CD8-positive, alpha-beta memory T cell (primary cell): ENCODE measurements around the gene KHSRP. TPM values are rescaled to one million over a fixed set of nuclear protein-coding genes. Genes with fewer than 3 reads are reported as not detected.
A peak's percentile ranks its signal among the peaks of the same experiment; 100 is the strongest.

Experiments used
- CTCF ChIA-PET: fragments of 350-600 bp; sonication (Branson Sonifier 250); formaldehyde crosslinking; loops from one replicate; lab custom pipeline; 2021; ENCODE audit warnings: antibody characterized with exemption; lab: Charles Lee
- POLR2A ChIA-PET: fragments of 350-600 bp; sonication (Branson Sonifier 250); formaldehyde crosslinking; loops from one replicate; lab custom pipeline; 2021; ENCODE audit warnings: antibody characterized with exemption; lab: Charles Lee
- DNase-seq, 5 donors: peaks; one replicate each; pipeline versions ENCODE4 v3.0.0 to v3.0.0-alpha.2; 2020 to 2022; ENCODE audit warnings: mixed read lengths in 1 of 5
- H3K27ac ChIP-seq: one replicate; pipeline ENCODE4 v1.7.0; 2013; ENCODE audit warnings: low read depth, mild to moderate bottlenecking, low read length, moderate library complexity
- H3K27me3 ChIP-seq: 2 replicates; pipeline ENCODE4 v1.7.0; 2013; ENCODE audit warnings: low read length, mild to moderate bottlenecking; ENCODE audit not compliant: insufficient read depth, poor library complexity, severe bottlenecking
- H3K36me3 ChIP-seq: 2 replicates; pipeline ENCODE4 v1.7.0; 2013; ENCODE audit warnings: mild to moderate bottlenecking, low read length, moderate library complexity; ENCODE audit not compliant: insufficient read depth
- H3K4me1 ChIP-seq: 2 replicates; pipeline ENCODE4 v1.7.0; 2013; ENCODE audit warnings: mild to moderate bottlenecking, low read length, moderate library complexity; ENCODE audit not compliant: insufficient read depth
- H3K4me3 ChIP-seq: 2 replicates; pipeline ENCODE4 v1.7.0; 2013; ENCODE audit warnings: mild to moderate bottlenecking, low read length
- H3K9me3 ChIP-seq: 2 replicates; pipeline ENCODE4 v1.7.0; 2013; ENCODE audit warnings: mild to moderate bottlenecking, low read length
- H3K27ac Mint-ChIP-seq, 8 donors: one replicate each; pipeline ENCODE4 v1.8.0; 2020 to 2021; ENCODE audit warnings: mixed read lengths in 8 of 8, mild to moderate bottlenecking in 6 of 8, inconsistent platforms in 3 of 8, moderate library complexity in 3 of 8
- H3K27me3 Mint-ChIP-seq, 2 donors: one replicate each; pipeline ENCODE4 v1.8.0; 2020 to 2021; ENCODE audit warnings: mixed read lengths in 2 of 2, mild to moderate bottlenecking in 1 of 2, moderate library complexity in 1 of 2
- H3K36me3 Mint-ChIP-seq, 3 donors: one replicate each; pipeline ENCODE4 v1.8.0; 2020 to 2021; ENCODE audit warnings: mixed read lengths in 3 of 3, inconsistent platforms in 1 of 3, mild to moderate bottlenecking in 1 of 3
- H3K4me1 Mint-ChIP-seq, 3 donors: one replicate each; pipeline ENCODE4 v1.8.0; 2020 to 2021; ENCODE audit warnings: mixed read lengths in 3 of 3, inconsistent platforms in 1 of 3, mild to moderate bottlenecking in 1 of 3
- H3K4me3 Mint-ChIP-seq, 7 donors: one replicate each; pipeline ENCODE4 v1.8.0; 2020 to 2021; ENCODE audit warnings: mixed read lengths in 7 of 7, mild to moderate bottlenecking in 6 of 7, moderate library complexity in 4 of 7, inconsistent platforms in 2 of 7
- H3K9me3 Mint-ChIP-seq, 5 donors: one replicate each; pipeline ENCODE4 v1.8.0; 2020 to 2022; ENCODE audit warnings: mixed read lengths in 5 of 5, mild to moderate bottlenecking in 3 of 5, moderate library complexity in 2 of 5, inconsistent platforms in 1 of 5
- polyA plus RNA-seq: library from polyadenylated mRNA; unstranded; fragments of 300-500 nt; fragmentation: Illumina TruSeq; gene quantifications from one replicate; pipeline ENCODE4 v1.2.3, GENCODE V29; 2021
- total RNA-seq, 2 experiments: library from RNA; stranded (reverse); gene quantifications; one replicate each; pipeline ENCODE4 v1.2.3, GENCODE V29; 2021

The KHSRP gene
- total and polyA plus RNA-seq, 3 experiments from 2014 or later: 22.0 to 459 (median 456) TPM

- peaks cover 18% of the 10 kb centered on the region for H3K36me3 ChIP-seq
- peaks cover 3 to 7% (median 4%) of the 10 kb centered on the region in 3 donors for H3K4me1 Mint-ChIP-seq
- H3K27ac ChIP-seq: no peak overlapping the region
- no peaks in the 10 kb centered on the region for H3K27me3 ChIP-seq
- H3K4me1 ChIP-seq: peaks cover 7% of the 10 kb centered on the region
- no peaks in the 10 kb centered on the region for H3K27me3 Mint-ChIP-seq
- H3K27ac Mint-ChIP-seq: no peak overlapping the region
- no peak for DNase-seq
- H3K4me3 ChIP-seq: no peak overlapping the region
- H3K9me3 ChIP-seq: no peaks in the 10 kb centered on the region
- H3K4me3 Mint-ChIP-seq: no peak overlapping the region
- peaks cover 4 to 44% (median 7%) of the 10 kb centered on the region in 3 donors for H3K36me3 Mint-ChIP-seq
- H3K9me3 Mint-ChIP-seq: no peaks in the 10 kb centered on the region
- ChIA-PET CTCF (interaction anchor here (0.8 to 1.2 kb wide), 2 partner anchors 48 to 178 kb away, joined by 3 read pairs; no protein-coding TSS in a partner anchor), POLR2A (no interaction called here)
Measured at GRCh38 chr19:6378041-6378440, 46.6 kb downstream of the KHSRP start.

DNA sequence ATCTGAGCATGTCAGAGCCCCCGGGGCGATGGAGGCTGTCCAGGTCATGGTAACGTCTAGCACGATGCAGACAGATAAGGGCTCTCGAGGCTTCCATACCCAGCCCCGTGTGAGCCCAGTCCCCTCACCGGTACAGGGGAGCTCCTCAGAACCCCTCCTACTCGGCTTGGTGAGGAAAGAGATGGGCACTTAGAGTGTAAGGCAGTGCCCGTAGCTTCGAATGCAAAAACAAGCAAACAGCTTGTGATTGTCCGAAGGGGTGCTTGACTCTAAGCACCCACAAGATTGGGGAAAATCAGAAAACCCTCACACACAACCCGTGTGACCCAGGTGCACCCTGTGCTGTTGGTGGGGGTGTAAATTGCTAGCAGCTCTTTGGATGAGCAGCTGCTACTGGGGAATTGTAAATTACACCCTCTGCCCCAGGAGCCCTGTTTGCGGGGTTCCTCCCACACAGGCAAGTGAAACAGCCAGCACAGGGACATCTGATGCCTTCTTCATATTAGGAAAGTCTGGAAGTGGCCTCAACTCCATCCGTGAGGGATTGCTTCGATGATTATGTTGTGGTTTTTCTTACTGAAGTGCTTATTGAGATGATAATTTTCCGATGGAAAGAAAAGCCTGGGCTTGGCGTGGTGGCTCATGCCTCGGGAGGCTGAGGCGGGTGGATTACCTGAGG lies 48.0 kb downstream of the KHSRP start:
- Mint-ChIP-seq H3K36me3 (peaks cover 4 to 39% (median 7%) of the 10 kb centered on the region in 3 donors), H3K27me3 (no peaks in the 10 kb centered on the region), H3K27ac (peak overlapping the region in 1 of 8 donors; percentile 82), H3K4me1 (peaks cover 8 to 13% (median 10%) of the 10 kb centered on the region in 3 donors), H3K4me3 (no peak overlapping the region), H3K9me3 (no peaks in the 10 kb centered on the region)
- no peaks in the 10 kb centered on the region for H3K9me3 ChIP-seq
- no peak overlapping the region for H3K27ac ChIP-seq
- DNase-seq: no peak
- H3K27me3 ChIP-seq: no peaks in the 10 kb centered on the region
- POLR2A ChIA-PET: no interaction called here
- no peak overlapping the region for H3K4me3 ChIP-seq
- CTCF ChIA-PET: interaction anchor here (1.0 kb wide), 1 partner anchor 16 kb away, joined by 4 read pairs; the partner anchor contains the start of gene GTF2F1
- peaks cover 12% of the 10 kb centered on the region for H3K36me3 ChIP-seq
- peaks cover 14% of the 10 kb centered on the region for H3K4me1 ChIP-seq

- H3K4me1 ChIP-seq: peaks cover 14% of the 10 kb centered on the region
- H3K27ac ChIP-seq: no peak within 1 kb of the TSS
- H3K4me1 Mint-ChIP-seq: peaks cover 8 to 13% (median 10%) of the 10 kb centered on the region in 3 donors
- no peaks in the 10 kb centered on the region for H3K9me3 Mint-ChIP-seq
- ChIA-PET CTCF (no interaction called here), POLR2A (no interaction called here)
- no peaks in the 10 kb centered on the region for H3K27me3 Mint-ChIP-seq
- peak within 1 kb of the TSS in 2 of 8 donors; percentile 29 to 82 for H3K27ac Mint-ChIP-seq
- peaks cover 10% of the 10 kb centered on the region for H3K36me3 ChIP-seq
- H3K4me3 Mint-ChIP-seq: peak within 1 kb of the TSS in 1 of 7 donors; percentile 70
- no peaks in the 10 kb centered on the region for H3K9me3 ChIP-seq
- no peak for DNase-seq
- H3K36me3 Mint-ChIP-seq: peaks cover 4 to 29% (median 7%) of the 10 kb centered on the region in 3 donors
- no peaks in the 10 kb centered on the region for H3K27me3 ChIP-seq
- no peak within 1 kb of the TSS for H3K4me3 ChIP-seq
Measured at GRCh38 chr19:6375411-6376010, 49.1 kb downstream of the KHSRP start, which contains the start of gene PSPN. TSS of gene PSPN (minus strand) at chr19:6375933. CDS start at chr19:6375849, 84 bp downstream.

- Histone ChIP-seq H3K4me3 (no peak overlapping the region), H3K27me3 (no peaks in the 10 kb centered on the region), H3K9me3 (no peaks in the 10 kb centered on the region), H3K4me1 (peaks cover 14% of the 10 kb centered on the region), H3K36me3 (peaks cover 4% of the 10 kb centered on the region), H3K27ac (no peak overlapping the region)
- Mint-ChIP-seq H3K9me3 (no peaks in the 10 kb centered on the region), H3K4me1 (peaks cover 8 to 14% (median 10%) of the 10 kb centered on the region in 3 donors), H3K27me3 (no peaks in the 10 kb centered on the region), H3K27ac (peak overlapping the region in 1 of 8 donors; percentile 80), H3K36me3 (peaks cover 3 to 23% (median 3%) of the 10 kb centered on the region in 3 donors), H3K4me3 (peak overlapping the region in 1 of 7 donors; percentile 70)
- ChIA-PET CTCF (no interaction called here), POLR2A (no interaction called here)
- no peak for DNase-seq
Measured at GRCh38 chr19:6374711-6375410, 49.8 kb downstream of the KHSRP start.

GRCh38 chr19:6374161-6374709 lies 50.4 kb downstream of the KHSRP start:
- CTCF ChIA-PET: no interaction called here
- Mint-ChIP-seq H3K27me3 (no peaks in the 10 kb centered on the region), H3K4me3 (peak overlapping the region in 2 of 7 donors; percentile 17 to 96), H3K4me1 (peaks cover 9 to 17% (median 10%) of the 10 kb centered on the region in 3 donors), H3K9me3 (no peaks in the 10 kb centered on the region), H3K27ac (peak overlapping the region in 2 of 8 donors; percentile 80 to 82), H3K36me3 (peaks cover 0 to 21% (median 1%) of the 10 kb centered on the region in 3 donors)
- H3K36me3 ChIP-seq: no peaks in the 10 kb centered on the region
- H3K27me3 ChIP-seq: no peaks in the 10 kb centered on the region
- H3K4me1 ChIP-seq: peaks cover 14% of the 10 kb centered on the region
- DNase-seq: no peak
- no peaks in the 10 kb centered on the region for H3K9me3 ChIP-seq
- POLR2A ChIA-PET: interaction anchor here (0.6 to 2.3 kb wide), 3 partner anchors 13 to 51 kb away, joined by 3 to 14 read pairs (median 13); partner anchors contain the start of genes CLPP, GTF2F1 and KHSRP
- H3K4me3 ChIP-seq: no peak overlapping the region
- H3K27ac ChIP-seq: peak overlapping the region; percentile 38

- Histone ChIP-seq H3K27me3 (no peaks in the 10 kb centered on the region), H3K4me1 (peaks cover 14% of the 10 kb centered on the region), H3K27ac (peak overlapping the region; percentile 38), H3K36me3 (peaks cover 1% of the 10 kb centered on the region), H3K9me3 (no peaks in the 10 kb centered on the region), H3K4me3 (peak overlapping the region; percentile 51)
- Mint-ChIP-seq H3K4me1 (peaks cover 9 to 17% (median 10%) of the 10 kb centered on the region in 3 donors), H3K9me3 (no peaks in the 10 kb centered on the region), H3K27me3 (no peaks in the 10 kb centered on the region), H3K4me3 (peak overlapping the region; percentile 82 to 96 (median 91)), H3K27ac (peak overlapping the region in 7 of 8 donors; percentile 47 to 95 (median 84)), H3K36me3 (peaks cover 0 to 22% (median 1%) of the 10 kb centered on the region in 3 donors)
- DNase-seq: no peak
- ChIA-PET POLR2A (interaction anchor here (0.6 to 2.3 kb wide), 4 partner anchors 13 to 51 kb away, joined by 3 to 14 read pairs (median 8); partner anchors contain the start of genes CLPP, GTF2F1 and KHSRP), CTCF (no interaction called here)
Measured at GRCh38 chr19:6373813-6374108, 50.9 kb downstream of the KHSRP start.

DNA sequence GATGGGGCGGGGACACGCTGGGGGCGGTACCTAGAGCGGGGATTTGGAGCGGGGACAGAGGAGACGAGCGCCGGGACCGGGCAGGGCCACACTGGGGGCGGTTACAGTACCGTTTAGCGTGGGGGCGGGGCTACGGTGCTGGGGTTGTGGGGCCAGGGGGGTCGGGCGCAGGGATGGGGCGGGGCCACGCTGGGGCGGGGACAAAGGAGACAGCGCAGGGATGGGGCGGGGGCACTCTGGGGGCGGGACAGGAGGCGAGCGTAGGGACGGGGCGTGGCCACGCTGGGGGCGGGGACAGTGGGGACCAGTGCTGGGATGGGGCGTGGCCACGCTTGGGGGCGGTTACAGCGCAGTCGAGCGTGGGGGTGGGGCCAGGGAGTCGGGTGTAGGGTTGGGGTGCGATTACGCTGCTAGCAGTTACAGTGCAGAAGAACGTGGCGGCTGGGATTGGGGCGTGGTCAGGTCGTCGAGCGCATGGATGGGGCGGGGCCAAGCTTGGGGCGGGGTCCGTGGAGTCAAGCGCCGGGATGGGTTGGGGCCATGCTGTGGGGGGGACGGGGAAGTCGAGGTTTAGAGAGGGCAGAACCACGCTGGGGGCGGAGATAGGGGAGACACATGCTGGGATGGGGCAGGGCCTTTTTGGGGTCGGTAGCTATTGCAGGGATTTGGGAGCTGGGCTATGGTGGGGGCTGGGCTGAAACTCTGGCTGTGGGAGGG lies 51.4 kb downstream of the KHSRP start:
- H3K27me3 ChIP-seq: no peaks in the 10 kb centered on the region
- Mint-ChIP-seq H3K4me3 (peak overlapping the region; percentile 82 to 96 (median 91)), H3K27ac (peak overlapping the region; percentile 82 to 97 (median 92)), H3K9me3 (no peaks in the 10 kb centered on the region), H3K36me3 (peaks cover 0 to 21% (median under 1%) of the 10 kb centered on the region in 3 donors), H3K27me3 (no peaks in the 10 kb centered on the region), H3K4me1 (peaks cover 9 to 17% (median 10%) of the 10 kb centered on the region in 3 donors)
- H3K9me3 ChIP-seq: no peaks in the 10 kb centered on the region
- ChIA-PET POLR2A (interaction anchor here (0.6 to 2.3 kb wide), 8 partner anchors 10 to 399 kb away, joined by 3 to 22 read pairs (median 6); partner anchors contain the start of genes CLPP, DENND1C, GTF2F1 and KHSRP), CTCF (interaction anchor here (0.9 to 1.8 kb wide), 4 partner anchors 10 to 1165 kb away, joined by 3 to 13 read pairs (median 7); partner anchors contain the start of gene CLPP)
- H3K36me3 ChIP-seq: peaks cover 6% of the 10 kb centered on the region
- DNase-seq: peak; percentile 94 to 99 (median 95)
- H3K4me1 ChIP-seq: peaks cover 14% of the 10 kb centered on the region
- peak overlapping the region; percentile 75 for H3K4me3 ChIP-seq
- peak overlapping the region; percentile 88 for H3K27ac ChIP-seq
